ENCODE measurements around the gene ARHGAP31. TPM values are rescaled to one million over a fixed set of nuclear protein-coding genes. Genes with fewer than 3 reads are reported as not detected.

ARHGAP31 gene
- total RNA-seq, 1 experiment from 2014 or later, result 0.48 TPM

- intact Hi-C loops (cut with micrococcal nuclease; ENCODE audit: unreplicated experiment), result no loop called here
- CTCF ChIA-PET, result no interaction called here
- no peaks in the 10 kb centered on the region for H3K79me2 ChIP-seq (ENCODE audit: low read depth)
Measured at GRCh38 chr3:119314821-119315220, 20.6 kb downstream of the ARHGAP31 start.

GRCh38 chr3:119315600-119316312 is 21.6 kb downstream of the ARHGAP31 start:
- no peak overlapping the region for H2AFZ ChIP-seq
- no peak overlapping the region for H3K27ac ChIP-seq
- H3K4me3 ChIP-seq, result no peak overlapping the region
- H3K9me2 ChIP-seq (ENCODE audit: insufficient read depth), result no peaks in the 10 kb centered on the region
- DNase-seq, result no peak
- H3K9me3 ChIP-seq (ENCODE audit: insufficient read depth, low read depth), result no peaks in the 10 kb centered on the region
- H3K79me2 ChIP-seq (ENCODE audit: low read depth), result no peaks in the 10 kb centered on the region
- no peaks in the 10 kb centered on the region for H3K36me3 ChIP-seq (ENCODE audit: low read depth)
- BruUV-seq (replicated peaks), result no TSS peak
- no peaks in the 10 kb centered on the region for H3K27me3 ChIP-seq (ENCODE audit: insufficient read depth, low read depth)
- intact Hi-C loops (cut with micrococcal nuclease; ENCODE audit: unreplicated experiment), result no loop called here
- peaks cover 10% of the 10 kb centered on the region; the same call in 1 of the 2 replicates for H3K4me1 ChIP-seq (replicated peaks; ENCODE audit: insufficient read depth)
- ChIA-PET CTCF (no interaction called here), POLR2A (ENCODE audit: unreplicated experiment) (no interaction called here)
- no peak overlapping the region for H3K4me2 ChIP-seq
- TF ChIP-seq EZH2 (IDR thresholded peaks at IDR 0.05; ENCODE audit: low read depth), result no peak
- no peak for TF ChIP-seq CTCF (conservative IDR thresholded peaks at IDR 0.05)
- no peaks in the 10 kb centered on the region for H4K20me1 ChIP-seq (ENCODE audit: insufficient read depth)
- H3F3A ChIP-seq (ENCODE audit: insufficient read depth, low read depth), result peaks cover 9% of the 10 kb centered on the region; the same call in 1 of the 2 replicates

More at GRCh38 chr3:119314821-119315220, 20.6 kb downstream of the ARHGAP31 start:
- POLR2A ChIA-PET (ENCODE audit: unreplicated experiment), result no interaction called here
- Histone ChIP-seq H3K9me2 (ENCODE audit: insufficient read depth) (no peaks in the 10 kb centered on the region), H4K20me1 (ENCODE audit: insufficient read depth) (no peaks in the 10 kb centered on the region), H2AFZ (no peak overlapping the region), H3K27me3 (ENCODE audit: insufficient read depth, low read depth) (no peaks in the 10 kb centered on the region), H3K4me1 (replicated peaks; ENCODE audit: insufficient read depth) (peaks cover 10% of the 10 kb centered on the region; the same call in 1 of the 2 replicates), H3F3A (ENCODE audit: insufficient read depth, low read depth) (peaks cover 9% of the 10 kb centered on the region; the same call in 1 of the 2 replicates), H3K27ac (no peak overlapping the region), H3K4me2 (no peak overlapping the region), H3K36me3 (ENCODE audit: low read depth) (no peaks in the 10 kb centered on the region), H3K9me3 (ENCODE audit: insufficient read depth, low read depth) (no peaks in the 10 kb centered on the region), H3K4me3 (no peak overlapping the region)
- BruUV-seq (replicated peaks), result no TSS peak
- no peak for DNase-seq
- TF ChIP-seq CTCF (conservative IDR thresholded peaks at IDR 0.05), result no peak
- TF ChIP-seq EZH2 (IDR thresholded peaks at IDR 0.05; ENCODE audit: low read depth), result no peak

GRCh38 chr3:119316313-119316670 is 22.1 kb downstream of the ARHGAP31 start:
- no peaks in the 10 kb centered on the region for H3K79me2 ChIP-seq (ENCODE audit: low read depth)
- POLR2A ChIA-PET (ENCODE audit: unreplicated experiment), result no interaction called here
- no TSS peak for BruUV-seq (replicated peaks)
- no peak overlapping the region for H3K27ac ChIP-seq
- H3K4me1 ChIP-seq (replicated peaks; ENCODE audit: insufficient read depth), result peaks cover 9% of the 10 kb centered on the region; the same call in 1 of the 2 replicates
- H4K20me1 ChIP-seq (ENCODE audit: insufficient read depth), result no peaks in the 10 kb centered on the region
- no peaks in the 10 kb centered on the region for H3K36me3 ChIP-seq (ENCODE audit: low read depth)
- H3K9me2 ChIP-seq (ENCODE audit: insufficient read depth), result no peaks in the 10 kb centered on the region
- peaks cover 9% of the 10 kb centered on the region; the same call in 1 of the 2 replicates for H3F3A ChIP-seq (ENCODE audit: insufficient read depth, low read depth)
- H3K9me3 ChIP-seq (ENCODE audit: insufficient read depth, low read depth), result no peaks in the 10 kb centered on the region
- no peaks in the 10 kb centered on the region for H3K27me3 ChIP-seq (ENCODE audit: insufficient read depth, low read depth)
- H2AFZ ChIP-seq, result no peak overlapping the region
- DNase-seq, result no peak
- intact Hi-C loops (cut with micrococcal nuclease; ENCODE audit: unreplicated experiment), result no loop called here
- TF ChIP-seq CTCF (conservative IDR thresholded peaks at IDR 0.05) (no peak), EZH2 (IDR thresholded peaks at IDR 0.05; ENCODE audit: low read depth) (no peak)
- no peak overlapping the region for H3K4me2 ChIP-seq
- H3K4me3 ChIP-seq, result no peak overlapping the region
- CTCF ChIA-PET, result no interaction called here
